HL-60/S4 treated with phorbol 12-myristate 13-acetate at 8.2 ng/mL for 4 days and 3 days (cell line): Measurements from ENCODE around the gene CHRNA4.
"Not testable (repeated sequence)": the region's sequence is repeated elsewhere in the genome, so short reads cannot be mapped to it uniquely, and the experiment has no call there.

Source experiments
- in situ Hi-C: fragments of 300-500 bp; cut with MboI; formaldehyde crosslinking; loops from 2 replicates; pipeline ENCODE4 v1.15.0; 2022; ENCODE audit warnings: low sequenced_read_pairs

Gene CHRNA4

GRCh38 chr20:63398744-63399514 lies 37.8 kb upstream of the CHRNA4 start:
- in situ Hi-C loops: no loop called here

GRCh38 chr20:63397946-63398450 lies 36.8 kb upstream of the CHRNA4 start:
- in situ Hi-C loops: no loop called here

GRCh38 chr20:63397155-63397843 lies 36.1 kb upstream of the CHRNA4 start:
- in situ Hi-C loops: no loop called here

- in situ Hi-C loops: no loop called here
These were observed 35.2 kb upstream of the CHRNA4 start for GRCh38 chr20:63396300-63396699.

- in situ Hi-C loops: no loop called here
These were observed 34.6 kb upstream of the CHRNA4 start for GRCh38 chr20:63395723-63396122.

- in situ Hi-C loops: no loop called here
These were observed 33.8 kb upstream of the CHRNA4 start for GRCh38 chr20:63394920-63395455.

GRCh38 chr20:63394069-63394919 lies 33.1 kb upstream of the CHRNA4 start:
- in situ Hi-C loops: no loop called here

GRCh38 chr20:63393566-63393965 lies 32.4 kb upstream of the CHRNA4 start:
- in situ Hi-C loops: no loop called here

- in situ Hi-C loops: no loop called here
These were observed 31.6 kb upstream of the CHRNA4 start for GRCh38 chr20:63392465-63393365.

- in situ Hi-C loops: no loop called here
These were observed 26.8 kb upstream of the CHRNA4 start for GRCh38 chr20:63387917-63388316.

GRCh38 chr20:63387393-63387792 lies 26.2 kb upstream of the CHRNA4 start:
- in situ Hi-C loops: no loop called here

GRCh38 chr20:63386491-63386890 lies 25.3 kb upstream of the CHRNA4 start:
- in situ Hi-C loops: no loop called here

GRCh38 chr20:63385819-63386218 lies 24.7 kb upstream of the CHRNA4 start:
- in situ Hi-C loops: no loop called here

GRCh38 chr20:63384336-63384735 lies 23.2 kb upstream of the CHRNA4 start:
- in situ Hi-C loops: no loop called here

- in situ Hi-C loops: no loop called here
These were observed 22.4 kb upstream of the CHRNA4 start for GRCh38 chr20:63383556-63383955.

- in situ Hi-C loops: no loop called here
These were observed 21.6 kb upstream of the CHRNA4 start for GRCh38 chr20:63382551-63383300.

GRCh38 chr20:63381781-63382431 lies 20.8 kb upstream of the CHRNA4 start:
- in situ Hi-C loops: no loop called here

GRCh38 chr20:63380346-63380870 lies 19.3 kb upstream of the CHRNA4 start:
- in situ Hi-C loops: no loop called here

- in situ Hi-C loops: not testable (repeated sequence)
These were observed 18.7 kb upstream of the CHRNA4 start for GRCh38 chr20:63379872-63380271.
